Loucy (cell line): ENCODE measurements around the gene SPTB.

Experiments used
- H2AFZ ChIP-seq: fragments of 200-600 bp; sonication (generic); 2 replicates; pipeline ENCODE4 v1.6.0; 2016; ENCODE audit warnings: antibody characterized with exemption, mild to moderate bottlenecking, low read length, moderate library complexity
- H3F3A ChIP-seq: fragments of 200-600 bp; 2 replicates; pipeline ENCODE4 v1.6.0; 2016; ENCODE audit warnings: antibody characterized with exemption, low read depth, mild to moderate bottlenecking
- H3K27me3 ChIP-seq: fragments of 200-600 bp; sonication (generic); 2 replicates; pipeline ENCODE4 v1.6.1; 2014; ENCODE audit warnings: low read length, mild to moderate bottlenecking; ENCODE audit not compliant: insufficient read depth, poor library complexity, severe bottlenecking
- H3K36me3 ChIP-seq: fragments of 200-600 bp; sonication (generic); 2 replicates; pipeline ENCODE4 v1.6.1; 2016; ENCODE audit warnings: low read length; ENCODE audit not compliant: insufficient read depth
- H3K4me1 ChIP-seq: fragments of 200-600 bp; sonication (generic); 2 replicates; pipeline ENCODE4 v1.5.1; 2014; ENCODE audit warnings: low read length, mild to moderate bottlenecking; ENCODE audit not compliant: insufficient read depth, poor library complexity, severe bottlenecking
- H3K4me2 ChIP-seq: fragments of 200-600 bp; sonication (generic); 2 replicates; pipeline ENCODE4 v1.6.0; 2014; ENCODE audit warnings: antibody characterized with exemption, low read length, low read depth, mild to moderate bottlenecking; ENCODE audit not compliant: poor library complexity, severe bottlenecking
- H3K4me3 ChIP-seq: fragments of 200-600 bp; sonication (generic); 2 replicates; pipeline ENCODE4 v1.5.1; 2014; ENCODE audit warnings: low read length, mild to moderate bottlenecking, mixed read lengths; ENCODE audit not compliant: poor library complexity, severe bottlenecking
- H3K79me2 ChIP-seq: fragments of 200-600 bp; sonication (generic); 2 replicates; pipeline ENCODE4 v1.6.1; 2014; ENCODE audit warnings: low read length; ENCODE audit not compliant: insufficient read depth
- H3K9ac ChIP-seq: fragments of 200-600 bp; sonication (generic); 2 replicates; pipeline ENCODE4 v1.6.0; 2014; ENCODE audit warnings: mild to moderate bottlenecking, low read depth, low read length, moderate library complexity; ENCODE audit not compliant: poor library complexity, severe bottlenecking
- H3K9me2 ChIP-seq: fragments of 200-600 bp; sonication (generic); replicated peaks from 2 replicates; pipeline ENCODE4 v1.6.1; 2016; ENCODE audit warnings: low read depth, low read length, mixed read lengths
- H3K9me3 ChIP-seq: fragments of 200-600 bp; sonication (generic); 2 replicates; pipeline ENCODE4 v1.6.1; 2014; ENCODE audit warnings: mild to moderate bottlenecking, antibody characterized with exemption, low read length, low read depth; ENCODE audit not compliant: insufficient read depth
- H4K20me1 ChIP-seq: fragments of 200-600 bp; sonication (generic); 2 replicates; pipeline ENCODE4 v1.6.0; 2014; ENCODE audit warnings: antibody characterized with exemption, low read length, mild to moderate bottlenecking; ENCODE audit not compliant: insufficient read depth, poor library complexity, severe bottlenecking
- CTCF ChIP-seq: fragments of 200-600 bp; sonication (generic); conservative IDR thresholded peaks from 2 replicates; pipeline ENCODE4 v1.5.1; 2014; ENCODE audit warnings: mild to moderate bottlenecking, antibody characterized with exemption, low read length
- EZH2phosphoT487 ChIP-seq: fragments of 200-600 bp; IDR thresholded peaks from 2 replicates; pipeline ENCODE4 v1.6.1; 2018; ENCODE audit warnings: antibody characterized with exemption, mild to moderate bottlenecking, moderate library complexity, borderline replicate concordance

Gene SPTB

GRCh38 chr14:64795211-64795610 is 84.5 kb downstream of the SPTB start:
- Histone ChIP-seq H2AFZ (no peak overlapping the region), H3K9ac (no peak overlapping the region), H3K4me1 (peaks cover 1% of the 10 kb centered on the region), H4K20me1 (no peaks in the 10 kb centered on the region), H3K9me2 (no peaks in the 10 kb centered on the region), H3K79me2 (no peaks in the 10 kb centered on the region), H3K4me3 (no peak overlapping the region), H3K27me3 (no peaks in the 10 kb centered on the region), H3K9me3 (no peaks in the 10 kb centered on the region), H3F3A (no peaks in the 10 kb centered on the region), H3K4me2 (no peak overlapping the region), H3K36me3 (no peaks in the 10 kb centered on the region)
- TF ChIP-seq EZH2phosphoT487 (no peak), CTCF (no peak)

GRCh38 chr14:64792871-64793560 is 86.7 kb downstream of the SPTB start:
- Histone ChIP-seq H3F3A (no peaks in the 10 kb centered on the region), H4K20me1 (no peaks in the 10 kb centered on the region), H3K4me1 (no peaks in the 10 kb centered on the region), H3K9ac (no peak overlapping the region), H3K27me3 (no peaks in the 10 kb centered on the region), H3K9me2 (no peaks in the 10 kb centered on the region), H3K9me3 (no peaks in the 10 kb centered on the region), H2AFZ (no peak overlapping the region), H3K4me3 (no peak overlapping the region), H3K79me2 (no peaks in the 10 kb centered on the region), H3K4me2 (no peak overlapping the region), H3K36me3 (no peaks in the 10 kb centered on the region)
- TF ChIP-seq CTCF (no peak), EZH2phosphoT487 (no peak)

DNA sequence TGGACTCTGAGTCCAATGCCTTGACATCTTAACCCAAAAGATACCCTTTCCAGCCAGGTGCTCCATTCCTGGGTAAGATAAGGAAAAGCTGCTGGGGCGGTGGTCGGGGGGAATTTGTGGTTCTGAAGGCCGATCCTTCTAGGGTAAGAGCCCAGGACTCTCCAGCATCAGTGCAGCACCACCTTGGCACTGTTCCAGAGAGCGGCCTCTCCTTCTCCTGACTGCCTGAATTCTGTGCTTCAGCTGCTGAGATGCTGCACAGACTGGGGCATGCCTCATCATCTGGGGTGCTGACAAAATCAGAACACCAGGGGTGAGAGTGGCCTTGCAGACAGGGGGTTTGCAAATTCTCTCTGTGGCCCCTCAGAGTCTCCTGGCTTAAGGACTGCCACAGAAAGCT is 87.5 kb downstream of the SPTB start:
- Histone ChIP-seq H4K20me1 (no peaks in the 10 kb centered on the region), H3K4me1 (no peaks in the 10 kb centered on the region), H3K36me3 (no peaks in the 10 kb centered on the region)

More for the DNA sequence above, 87.5 kb downstream of the SPTB start:
- Histone ChIP-seq H3K9ac (no peak overlapping the region), H2AFZ (no peak overlapping the region), H3K27me3 (no peaks in the 10 kb centered on the region), H3K9me3 (no peaks in the 10 kb centered on the region), H3K4me2 (no peak overlapping the region), H3F3A (no peaks in the 10 kb centered on the region), H3K4me3 (no peak overlapping the region), H3K79me2 (no peaks in the 10 kb centered on the region), H3K9me2 (no peaks in the 10 kb centered on the region)
- TF ChIP-seq CTCF (no peak), EZH2phosphoT487 (no peak)
